Occipital lobe (tissue), 2 donors: Measurements from ENCODE around the gene ALK. TPM values are rescaled to one million over a fixed set of nuclear protein-coding genes. Genes with fewer than 3 reads are reported as not detected.

Source experiments
- DNase-seq: peaks from one replicate; lab custom pipeline; 2025; lab: John Stamatoyannopoulos, UW
- total RNA-seq: library from RNA; depleted of rRNA; stranded (reverse); fragments of >200 nt; gene quantifications from one replicate; pipeline ENCODE4 v1.2.3, GENCODE V29; 2014

Gene ALK
- total RNA-seq, 1 donor from 2014 or later, result 0.78 TPM

GRCh38 chr2:29579495-29580169, 341.8 kb downstream of the ALK start:
- no peak for DNase-seq

GRCh38 chr2:29578084-29578598, 343.2 kb downstream of the ALK start:
- DNase-seq, result no peak

GRCh38 chr2:29576231-29576630, 345.2 kb downstream of the ALK start:
- DNase-seq, result no peak

- DNase-seq, result no peak
Observed at GRCh38 chr2:29575370-29575890, 346.0 kb downstream of the ALK start.

- no peak for DNase-seq
Observed at GRCh38 chr2:29573612-29574011, 347.8 kb downstream of the ALK start.

GRCh38 chr2:29573147-29573546, 348.2 kb downstream of the ALK start:
- no peak for DNase-seq

GRCh38 chr2:29570539-29570938, 350.8 kb downstream of the ALK start:
- no peak for DNase-seq

- DNase-seq, result no peak
Observed at GRCh38 chr2:29567906-29568520, 353.4 kb downstream of the ALK start.

GRCh38 chr2:29563697-29564096, 357.7 kb downstream of the ALK start:
- DNase-seq, result no peak

- DNase-seq, result no peak
Observed at GRCh38 chr2:29562896-29563295, 358.5 kb downstream of the ALK start.

- DNase-seq, result no peak
Observed at GRCh38 chr2:29562319-29562718, 359.1 kb downstream of the ALK start.

GRCh38 chr2:29561628-29562027, 359.8 kb downstream of the ALK start:
- DNase-seq, result no peak

GRCh38 chr2:29561181-29561580, 360.2 kb downstream of the ALK start:
- no peak for DNase-seq

GRCh38 chr2:29560566-29560965, 360.8 kb downstream of the ALK start:
- DNase-seq, result no peak

GRCh38 chr2:29560030-29560429, 361.4 kb downstream of the ALK start:
- DNase-seq, result no peak

- no peak for DNase-seq
Observed at GRCh38 chr2:29559578-29559977, 361.8 kb downstream of the ALK start.

- DNase-seq, result no peak
Observed at GRCh38 chr2:29558097-29558496, 363.3 kb downstream of the ALK start.

GRCh38 chr2:29557268-29557667, 364.1 kb downstream of the ALK start:
- no peak for DNase-seq

GRCh38 chr2:29549069-29549380, 372.4 kb downstream of the ALK start:
- no peak for DNase-seq

GRCh38 chr2:29544917-29545316, 376.5 kb downstream of the ALK start:
- no peak for DNase-seq

GRCh38 chr2:29544031-29544430, 377.4 kb downstream of the ALK start:
- DNase-seq, result no peak

GRCh38 chr2:29535188-29535587, 386.2 kb downstream of the ALK start:
- no peak for DNase-seq

GRCh38 chr2:29532436-29532835, 388.9 kb downstream of the ALK start:
- DNase-seq, result no peak
